Fibroblast of the conjunctiva (primary cell): Measurements from ENCODE around the gene OXSR1.
"Not testable (repeated sequence)": the region's sequence is repeated elsewhere in the genome, so short reads cannot be mapped to it uniquely, and the experiment has no call there.

Experiments
- DNase-seq: peaks from one replicate; pipeline ENCODE4 v3.0.0-alpha.2; 2010; ENCODE audit warnings: low read depth

Gene OXSR1

DNA sequence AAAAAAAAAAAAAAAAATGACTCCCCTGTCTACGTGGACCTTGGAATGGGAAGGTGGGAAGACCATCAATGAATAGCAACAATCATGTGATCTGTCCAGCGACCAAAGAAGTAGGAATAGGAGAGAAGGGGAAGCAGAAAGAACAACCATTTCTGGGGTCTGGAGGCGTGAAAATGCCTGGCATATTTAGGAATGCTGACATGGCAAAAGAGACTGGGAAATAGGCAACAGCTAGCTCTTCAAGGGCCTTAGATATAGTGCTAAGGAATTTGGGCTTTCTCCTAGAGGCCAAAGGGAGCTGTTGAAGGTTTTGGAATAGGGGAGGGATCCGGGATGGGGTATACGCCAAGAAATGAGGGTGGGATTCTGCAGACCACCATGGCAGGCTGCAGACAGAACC, 106.2 kb downstream of the OXSR1 start:
- no peak for DNase-seq

DNA sequence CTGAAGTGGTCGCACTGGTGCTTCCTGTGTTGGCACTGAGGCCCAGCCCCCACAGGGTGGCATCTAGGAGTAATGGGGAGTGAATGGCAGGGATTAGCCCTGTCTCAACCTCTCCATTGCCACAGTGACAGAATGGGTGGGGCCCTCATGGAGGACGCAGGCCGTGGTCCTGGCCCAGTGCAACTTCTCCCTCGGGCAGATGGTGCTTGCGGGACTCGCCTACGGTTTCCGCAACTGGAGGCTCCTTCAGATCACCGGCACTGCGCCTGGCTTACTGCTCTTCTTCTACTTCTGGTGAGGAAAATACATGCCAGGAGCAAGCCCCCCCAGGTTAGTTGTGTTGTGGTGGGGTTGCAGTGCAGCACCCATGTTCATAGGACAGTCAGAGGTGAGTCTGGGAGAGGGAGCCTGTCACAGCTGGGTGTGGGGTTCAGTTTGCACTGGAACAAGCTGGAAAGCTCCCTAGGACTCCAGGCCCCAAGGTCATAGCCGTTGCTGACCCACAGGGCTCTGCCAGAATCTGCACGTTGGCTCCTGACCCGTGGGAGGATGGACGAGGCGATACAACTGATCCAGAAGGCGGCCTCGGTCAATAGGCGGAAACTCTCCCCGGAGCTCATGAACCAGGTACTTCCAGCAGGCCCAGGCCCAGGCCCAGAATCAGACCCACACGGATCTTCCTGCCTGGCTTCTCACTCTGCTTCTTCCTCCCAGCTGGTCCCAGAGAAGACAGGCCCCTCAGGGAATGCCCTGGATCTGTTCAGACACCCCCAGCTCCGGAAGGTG, 109.7 kb downstream of the OXSR1 start:
- DNase-seq: no peak

DNA sequence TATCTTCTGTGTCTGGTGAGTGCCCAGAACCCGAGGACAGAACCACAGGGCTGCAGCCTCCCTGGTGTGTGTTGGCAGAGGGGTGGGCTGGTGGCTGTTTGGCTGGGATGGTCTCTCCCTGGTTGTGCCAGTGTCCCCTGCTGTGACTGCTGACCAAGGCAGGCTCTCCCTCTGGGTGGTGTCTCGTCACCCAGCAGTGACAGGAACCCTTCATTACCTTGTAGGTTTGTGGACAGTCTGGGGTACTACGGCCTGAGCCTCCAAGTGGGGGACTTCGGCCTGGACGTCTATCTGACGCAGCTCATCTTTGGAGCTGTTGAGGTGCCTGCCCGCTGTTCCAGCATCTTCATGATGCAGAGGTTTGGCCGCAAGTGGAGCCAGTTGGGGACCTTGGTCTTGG, 110.3 kb downstream of the OXSR1 start:
- no peak for DNase-seq

DNA sequence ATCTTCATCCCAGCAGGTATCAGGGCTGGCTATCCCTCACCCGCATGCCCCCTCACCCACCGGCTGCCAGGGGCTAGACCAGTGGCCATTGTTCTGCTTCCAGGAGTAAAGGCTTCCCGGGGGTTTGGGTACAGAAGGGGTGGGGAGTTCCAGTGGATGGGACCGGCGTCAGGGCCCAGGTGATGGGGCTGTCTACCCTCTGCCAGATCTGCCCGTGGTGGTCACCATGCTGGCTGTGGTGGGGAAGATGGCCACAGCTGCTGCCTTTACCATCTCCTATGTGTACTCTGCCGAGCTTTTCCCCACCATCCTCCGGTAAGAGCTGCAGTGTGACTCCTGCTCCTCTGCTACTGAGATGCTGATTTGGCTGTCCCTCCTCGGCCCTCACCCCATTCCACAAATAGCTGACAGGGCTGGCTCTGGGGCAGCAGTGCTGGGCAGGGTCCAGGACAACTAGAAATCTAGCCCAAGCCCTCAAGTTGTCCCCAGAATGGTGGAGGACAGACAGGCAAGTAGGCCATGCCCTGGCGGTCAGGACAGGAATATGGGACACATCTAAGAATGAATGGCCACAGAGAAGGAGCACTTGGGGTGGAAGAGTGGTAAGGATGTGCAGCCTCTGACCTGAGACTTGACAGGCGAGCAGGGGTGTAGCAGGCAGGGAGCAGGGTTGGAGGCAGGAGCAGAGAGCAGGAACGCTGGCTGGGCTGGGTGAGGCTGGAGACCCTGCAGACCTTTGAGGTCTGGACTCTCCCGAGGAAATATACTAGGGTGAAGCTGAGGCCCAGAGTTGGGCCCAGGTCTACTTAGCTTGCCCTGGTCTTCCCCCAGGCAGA, 111.0 kb downstream of the OXSR1 start:
- no peak for DNase-seq

DNA sequence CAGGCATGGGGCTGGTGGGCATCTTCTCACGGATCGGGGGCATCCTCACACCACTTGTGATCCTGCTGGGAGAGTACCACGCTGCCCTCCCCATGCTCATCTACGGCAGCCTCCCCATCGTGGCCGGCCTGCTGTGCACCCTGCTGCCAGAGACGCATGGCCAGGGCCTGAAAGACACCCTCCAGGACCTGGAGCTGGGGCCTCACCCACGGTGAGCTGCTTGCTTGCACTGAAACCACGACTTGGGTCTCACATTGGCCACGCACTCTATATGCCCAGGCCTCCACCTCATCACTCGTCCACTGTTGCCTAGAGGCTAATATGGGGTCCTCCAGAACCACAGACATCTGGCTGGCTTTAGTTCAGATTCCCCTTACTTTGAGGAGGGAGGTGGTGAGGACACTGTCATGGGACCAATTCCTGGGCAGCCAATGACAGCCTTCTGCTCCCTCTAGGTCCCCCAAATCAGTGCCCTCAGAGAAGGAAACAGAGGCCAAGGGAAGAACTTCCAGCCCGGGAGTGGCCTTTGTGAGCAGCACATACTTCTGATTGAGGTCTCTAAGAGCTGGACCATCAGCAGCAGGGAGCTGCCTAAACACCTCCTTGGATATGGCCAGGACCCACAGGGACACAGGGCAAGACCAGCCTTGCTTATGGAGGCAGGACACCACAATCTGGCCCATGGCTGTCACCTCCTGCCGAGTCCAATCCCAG, 111.7 kb downstream of the OXSR1 start:
- no peak for DNase-seq

DNA sequence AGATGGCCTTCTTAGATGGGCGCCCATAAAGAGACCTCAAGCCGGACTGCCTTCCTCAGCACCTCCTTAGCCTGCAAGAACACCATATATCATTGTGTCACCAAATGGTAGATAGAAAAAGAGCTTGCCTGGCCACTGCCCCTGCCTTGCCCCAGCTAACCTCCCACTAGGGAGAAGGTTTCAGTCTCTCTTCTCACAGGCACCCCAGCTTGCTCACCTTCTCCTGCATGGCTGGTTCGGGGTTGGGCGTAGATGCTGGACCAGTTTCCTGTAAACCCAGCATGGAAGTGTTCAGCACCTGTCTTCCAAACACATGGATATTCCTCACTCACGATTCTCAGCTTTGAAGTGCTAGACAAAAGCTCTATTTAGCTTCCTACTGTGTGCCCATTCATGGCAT, 113.5 kb downstream of the OXSR1 start:
- no peak for DNase-seq

DNA sequence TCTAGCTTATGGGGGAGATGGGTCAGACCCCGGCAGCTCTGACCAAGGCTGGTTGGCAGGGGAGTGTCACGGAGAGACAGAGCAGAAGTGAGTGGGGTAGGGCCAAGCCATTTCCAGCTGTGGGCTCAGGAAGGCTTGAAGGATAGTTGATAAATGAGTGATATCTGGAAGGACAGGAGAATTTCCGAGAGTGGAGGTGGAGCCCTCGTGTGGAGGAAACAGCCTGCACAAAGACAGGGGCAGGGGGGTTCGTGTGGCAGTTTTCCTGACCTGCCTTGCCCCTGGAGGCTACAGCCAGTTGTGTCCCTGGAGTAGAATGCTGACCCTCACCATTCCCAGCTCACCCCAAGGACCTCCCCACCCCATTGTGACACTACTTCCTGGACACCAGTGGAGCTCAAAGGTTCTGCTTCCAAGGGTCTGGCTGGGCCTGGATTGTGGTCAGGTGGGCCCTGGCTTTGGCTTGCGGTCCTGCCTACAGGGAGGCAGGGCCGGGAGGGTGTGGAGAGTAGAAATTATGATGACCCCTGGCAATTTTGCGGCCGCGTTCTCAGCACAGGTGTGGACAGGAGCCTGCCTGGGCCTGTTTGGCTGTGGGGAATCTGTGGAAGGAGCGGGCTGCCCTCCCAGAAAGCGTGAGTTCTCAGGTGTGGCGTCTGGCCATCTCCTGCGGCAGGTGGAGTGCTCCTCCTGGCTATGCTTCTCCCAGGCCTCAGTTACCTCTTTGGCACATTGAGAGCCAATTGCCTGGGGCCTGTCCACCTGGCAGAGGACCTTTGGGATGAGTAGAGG, 116.8 kb downstream of the OXSR1 start, which contains the start of gene SLC22A14:
Gene SLC22A14, plus strand, starts transcription at position 400 of the 792 bp plus-strand sequence. CDS start 23,733 bp downstream, outside the sequence.
- DNase-seq: no peak

DNA sequence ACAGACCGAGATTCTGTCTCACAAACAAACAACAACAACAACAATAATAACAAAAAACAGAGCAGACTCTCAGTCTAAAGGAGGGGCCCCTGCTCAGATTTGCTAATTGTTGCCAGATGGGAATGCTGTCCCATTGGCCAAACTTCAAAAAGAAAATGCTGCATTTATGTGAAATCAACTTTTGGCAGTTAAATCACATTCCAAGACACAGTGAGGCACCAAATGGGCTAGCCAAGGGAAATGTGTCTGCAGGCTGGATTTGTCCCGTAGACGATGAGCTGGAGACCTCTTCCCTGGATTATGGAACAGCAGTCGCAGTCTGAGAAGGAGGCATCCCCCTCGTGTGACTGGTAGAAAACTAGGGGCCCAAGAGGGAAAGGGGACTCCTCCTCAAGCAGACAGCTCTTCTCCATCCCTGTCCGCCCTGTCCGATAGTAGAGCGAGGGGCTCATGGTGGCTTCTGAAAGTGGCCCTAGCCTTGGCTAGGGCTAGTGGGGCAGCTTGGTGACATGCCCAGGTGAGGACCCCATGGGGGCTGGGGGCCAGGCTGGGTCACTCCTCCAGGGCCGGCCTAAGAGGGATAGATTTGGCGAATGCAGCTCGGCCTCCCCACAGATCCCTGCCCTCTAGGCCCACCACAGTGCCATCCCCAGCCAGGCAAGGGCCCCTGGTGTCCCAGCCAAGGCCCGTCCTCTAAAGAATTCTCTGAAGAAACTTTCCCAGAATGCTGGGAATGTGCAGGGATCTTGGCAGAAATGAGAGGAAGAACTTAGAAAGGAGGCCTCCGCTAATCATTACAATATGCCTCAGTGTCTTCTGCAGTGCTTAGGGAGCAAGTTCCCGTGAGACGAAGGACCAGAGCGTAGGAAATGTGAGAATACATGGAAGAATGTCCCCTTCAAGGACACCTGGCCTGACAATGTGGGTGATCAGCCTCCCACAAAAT, 118.7 kb downstream of the OXSR1 start:
- peak; percentile 65 for DNase-seq

DNA sequence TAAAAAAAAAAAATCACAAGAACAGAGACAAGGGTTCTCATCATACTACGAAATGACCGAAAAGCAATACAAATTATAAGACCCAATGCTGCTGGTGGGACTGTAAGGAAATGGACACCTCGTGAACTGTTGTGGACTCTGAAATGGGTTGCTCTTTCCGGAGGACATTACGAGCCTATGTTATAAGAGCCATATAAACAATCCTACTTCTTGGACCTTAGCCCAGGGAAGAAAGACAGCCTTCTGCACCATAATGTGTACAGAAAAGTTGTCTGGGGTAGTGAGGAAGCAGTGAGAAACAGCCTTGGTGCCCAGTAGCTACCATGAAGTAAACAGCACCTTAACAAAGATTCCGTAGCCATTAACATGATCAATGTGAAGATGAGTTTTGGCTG, 119.4 kb downstream of the OXSR1 start:
- DNase-seq: no peak

DNA sequence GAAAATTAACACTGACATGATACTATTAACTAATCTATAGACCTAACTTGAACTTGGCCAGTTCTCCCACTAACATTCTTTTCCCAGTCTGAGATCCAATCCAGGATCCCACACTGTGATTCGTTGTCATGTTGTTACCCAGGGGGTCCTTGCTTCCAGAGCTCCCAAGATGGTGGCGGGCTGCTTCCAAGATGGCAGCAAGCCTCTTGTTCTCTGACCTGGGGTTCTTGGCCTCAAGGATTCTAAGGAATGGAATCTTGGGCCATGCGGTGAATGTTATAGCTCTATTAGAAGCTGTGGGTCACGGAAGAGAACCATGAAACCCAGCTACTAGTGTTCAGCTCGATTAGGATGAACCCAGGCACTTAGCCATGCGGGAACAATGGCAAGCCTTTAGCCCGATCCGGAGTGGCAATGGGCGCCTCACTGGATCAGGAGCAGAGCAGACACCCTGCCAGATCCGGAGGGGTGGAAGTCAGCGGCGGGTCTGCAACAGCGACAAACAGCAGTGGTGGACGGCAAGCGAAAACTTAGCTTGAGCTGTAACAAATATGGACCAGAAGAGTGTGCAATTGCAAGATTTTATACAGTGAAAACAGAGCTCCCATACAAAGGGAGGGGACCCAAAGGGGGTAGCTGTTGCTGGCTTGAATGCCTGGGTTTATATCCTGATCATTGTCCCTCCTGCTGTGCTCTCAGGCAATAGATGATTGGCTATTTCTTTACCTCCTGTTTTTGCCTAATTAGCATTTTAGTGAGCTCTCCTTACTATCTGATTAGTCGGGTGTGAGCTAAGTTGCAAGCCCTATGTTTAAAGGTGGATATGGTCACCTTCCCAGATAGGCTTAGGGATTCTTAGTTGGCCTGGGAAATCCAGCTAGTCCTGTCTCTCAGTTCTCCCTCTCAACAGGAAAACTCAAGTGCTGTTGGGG, 124.2 kb downstream of the OXSR1 start:
- not testable (repeated sequence) for DNase-seq

DNA sequence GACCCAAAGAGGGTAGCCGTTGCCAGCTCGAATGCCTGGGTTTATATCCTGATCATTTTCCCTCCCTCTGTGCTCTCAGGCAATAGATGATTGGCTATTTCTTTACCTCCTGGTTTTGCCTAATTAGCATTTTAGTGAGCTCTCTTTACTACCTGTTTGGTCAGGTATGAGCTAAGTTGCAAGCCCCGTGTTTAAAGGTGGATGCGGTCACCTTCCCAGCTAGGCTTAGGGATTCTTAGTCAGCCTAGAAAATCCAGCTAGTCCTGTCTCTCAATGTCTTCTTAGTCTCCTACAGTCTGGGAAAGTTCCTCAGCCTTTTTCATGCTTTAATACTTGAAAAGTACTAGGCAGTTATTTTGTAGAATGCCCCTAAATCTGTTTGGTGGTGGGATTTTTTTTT, 131.7 kb downstream of the OXSR1 start:
- DNase-seq: not testable (repeated sequence)

DNA sequence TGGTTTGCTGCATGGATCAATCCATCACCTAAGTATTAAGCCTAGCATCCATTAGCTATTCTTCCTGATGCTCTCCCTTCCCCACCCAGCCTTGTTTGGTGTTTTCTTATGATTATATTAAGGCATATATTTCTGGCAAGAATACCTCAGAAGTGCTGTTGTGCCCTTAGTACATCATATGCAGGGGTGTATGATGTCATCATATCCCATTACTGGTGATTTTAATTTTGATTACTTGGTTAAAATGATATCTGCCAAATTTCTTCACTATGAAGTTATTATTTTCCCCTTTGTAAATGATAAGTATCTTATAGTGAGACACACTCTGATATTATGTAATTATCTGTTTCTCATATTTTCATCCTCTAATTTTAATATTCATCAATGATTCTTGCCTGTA, 132.2 kb downstream of the OXSR1 start:
- no peak for DNase-seq

DNA sequence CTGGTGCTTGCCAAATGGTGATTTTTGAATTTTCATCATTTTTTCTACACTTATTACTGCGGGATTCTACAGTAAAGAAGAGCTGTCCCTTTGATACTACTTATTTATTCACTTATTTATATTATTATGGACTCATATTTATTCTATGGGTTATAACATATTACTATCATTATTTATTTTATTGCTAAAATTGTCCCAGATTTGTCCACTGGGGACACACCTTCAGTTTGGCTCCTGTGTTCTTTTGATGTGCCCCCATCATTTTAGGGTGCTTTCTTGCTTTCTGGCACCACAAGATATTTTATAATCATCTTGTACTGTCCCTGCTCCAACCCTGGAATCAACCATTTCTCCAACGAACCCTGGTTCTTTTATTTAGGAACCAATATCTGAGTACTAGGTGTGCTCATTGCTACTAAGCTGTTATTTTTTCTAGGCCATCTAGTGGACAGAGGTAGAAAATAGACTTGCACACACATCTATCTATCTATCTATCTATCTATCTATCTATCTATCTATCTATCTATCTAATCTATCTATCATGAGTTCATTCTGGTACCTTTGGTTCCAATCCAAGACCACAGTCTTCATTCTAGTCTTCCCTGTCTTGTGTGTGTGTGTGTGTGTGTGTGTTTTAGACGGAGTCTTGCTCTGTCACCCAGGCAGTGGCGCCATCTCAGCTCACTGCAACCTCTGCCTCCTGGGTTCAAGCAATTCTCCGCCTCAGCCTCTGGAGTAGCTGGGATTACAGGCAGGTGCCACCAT, 132.8 kb downstream of the OXSR1 start:
- peak; percentile 12 for DNase-seq
